Progenitor cell of endocrine pancreas (in vitro differentiated cells): ENCODE data around the gene SNRNP40. TPM values are rescaled to one million over a fixed set of nuclear protein-coding genes. Genes with fewer than 3 reads are reported as not detected.

Source experiments
- DNase-seq: peaks from one replicate; pipeline ENCODE4 v3.0.0; 2021; ENCODE audit warnings: low spot score; ENCODE audit not compliant: unreplicated experiment
- H3K27ac Mint-ChIP-seq: 2 replicates; pipeline ENCODE4 v1.8.0; 2021; ENCODE audit warnings: mild to moderate bottlenecking, moderate library complexity, mixed read lengths
- H3K27me3 Mint-ChIP-seq: 2 replicates; pipeline ENCODE4 v1.8.0; 2021; ENCODE audit warnings: mixed read lengths
- H3K36me3 Mint-ChIP-seq: 2 replicates; pipeline ENCODE4 v1.8.0; 2022; ENCODE audit warnings: mixed read lengths; ENCODE audit not compliant: insufficient read depth
- H3K4me1 Mint-ChIP-seq: 2 replicates; pipeline ENCODE4 v1.8.0; 2021; ENCODE audit warnings: low read depth, mixed read lengths
- H3K4me3 Mint-ChIP-seq: 2 replicates; pipeline ENCODE4 v1.8.0; 2021; ENCODE audit warnings: low read depth, mild to moderate bottlenecking, moderate library complexity, mixed read lengths
- H3K9me3 Mint-ChIP-seq: 2 replicates; pipeline ENCODE4 v1.8.0; 2021; ENCODE audit warnings: low read depth, mixed read lengths
- total RNA-seq: library from RNA; stranded (reverse); gene quantifications from 2 replicates; pipeline ENCODE4 v1.2.1, GENCODE V29; 2021
- TF ChIP-seq, protein P1 (sequence below): fragments of 200-600 bp; sonication (generic); IDR thresholded peaks from one replicate; pipeline ENCODE4 v1.5.0; 2021; ENCODE audit warnings: antibody characterized with exemption, mild to moderate bottlenecking; ENCODE audit not compliant: unreplicated experiment

SNRNP40 gene
- total RNA-seq, 1 donor from 2014 or later = 75.2 TPM

DNA sequence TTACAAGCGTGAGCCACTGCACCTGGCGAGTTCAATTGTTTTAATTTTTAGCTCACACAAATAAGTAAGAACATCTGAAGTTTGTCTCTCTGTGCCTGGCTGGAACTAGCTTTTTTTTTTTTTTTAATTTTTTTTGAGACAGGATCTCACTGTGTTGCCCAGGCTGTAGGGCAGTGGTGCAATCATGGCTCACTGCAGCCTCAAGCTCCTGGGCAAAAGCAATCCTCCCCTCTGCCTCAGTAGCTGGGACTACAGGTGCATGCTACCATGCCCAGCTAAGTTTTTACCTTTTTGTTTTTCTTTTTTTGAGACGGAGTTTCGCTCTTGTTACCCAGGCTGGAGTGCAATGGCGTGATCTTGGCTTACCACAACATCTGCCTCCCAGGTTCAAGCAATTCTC, 64.8 kb downstream of the SNRNP40 start:
- Mint-ChIP-seq H3K27me3 (peaks cover 7% of the 10 kb centered on the region), H3K36me3 (no peaks in the 10 kb centered on the region), H3K27ac (no peak overlapping the region), H3K9me3 (no peaks in the 10 kb centered on the region), H3K4me1 (no peaks in the 10 kb centered on the region), H3K4me3 (no peak overlapping the region)
- DNase-seq = no peak
- TF ChIP-seq, protein P1, sequence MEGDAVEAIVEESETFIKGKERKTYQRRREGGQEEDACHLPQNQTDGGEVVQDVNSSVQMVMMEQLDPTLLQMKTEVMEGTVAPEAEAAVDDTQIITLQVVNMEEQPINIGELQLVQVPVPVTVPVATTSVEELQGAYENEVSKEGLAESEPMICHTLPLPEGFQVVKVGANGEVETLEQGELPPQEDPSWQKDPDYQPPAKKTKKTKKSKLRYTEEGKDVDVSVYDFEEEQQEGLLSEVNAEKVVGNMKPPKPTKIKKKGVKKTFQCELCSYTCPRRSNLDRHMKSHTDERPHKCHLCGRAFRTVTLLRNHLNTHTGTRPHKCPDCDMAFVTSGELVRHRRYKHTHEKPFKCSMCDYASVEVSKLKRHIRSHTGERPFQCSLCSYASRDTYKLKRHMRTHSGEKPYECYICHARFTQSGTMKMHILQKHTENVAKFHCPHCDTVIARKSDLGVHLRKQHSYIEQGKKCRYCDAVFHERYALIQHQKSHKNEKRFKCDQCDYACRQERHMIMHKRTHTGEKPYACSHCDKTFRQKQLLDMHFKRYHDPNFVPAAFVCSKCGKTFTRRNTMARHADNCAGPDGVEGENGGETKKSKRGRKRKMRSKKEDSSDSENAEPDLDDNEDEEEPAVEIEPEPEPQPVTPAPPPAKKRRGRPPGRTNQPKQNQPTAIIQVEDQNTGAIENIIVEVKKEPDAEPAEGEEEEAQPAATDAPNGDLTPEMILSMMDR = no peak

DNA sequence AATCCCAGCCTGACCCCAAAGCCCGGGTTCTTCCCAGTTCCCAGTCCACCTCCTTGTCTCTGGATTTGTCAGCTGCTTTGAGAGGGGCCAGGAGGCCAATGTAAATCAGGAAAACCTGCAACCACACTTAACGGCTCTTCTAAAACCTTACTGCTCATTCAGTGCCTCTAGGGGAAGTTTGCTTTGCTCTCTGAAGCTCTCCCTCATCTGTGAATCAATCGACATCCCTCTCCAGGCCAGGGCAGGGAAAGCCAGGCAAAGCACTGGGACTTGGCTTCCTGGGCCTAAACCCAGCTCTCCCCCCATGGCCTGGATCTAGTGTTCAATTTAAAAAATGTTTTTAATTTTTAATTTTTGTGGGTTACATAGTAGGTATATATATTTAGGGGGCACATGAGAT, 66.2 kb downstream of the SNRNP40 start:
- H3K36me3 Mint-ChIP-seq = no peaks in the 10 kb centered on the region
- TF ChIP-seq, protein P1 = no peak
- DNase-seq = no peak
- no peaks in the 10 kb centered on the region for H3K4me1 Mint-ChIP-seq
- no peaks in the 10 kb centered on the region for H3K9me3 Mint-ChIP-seq
- H3K27ac Mint-ChIP-seq = no peak overlapping the region
- H3K27me3 Mint-ChIP-seq = no peaks in the 10 kb centered on the region
- no peak overlapping the region for H3K4me3 Mint-ChIP-seq

DNA sequence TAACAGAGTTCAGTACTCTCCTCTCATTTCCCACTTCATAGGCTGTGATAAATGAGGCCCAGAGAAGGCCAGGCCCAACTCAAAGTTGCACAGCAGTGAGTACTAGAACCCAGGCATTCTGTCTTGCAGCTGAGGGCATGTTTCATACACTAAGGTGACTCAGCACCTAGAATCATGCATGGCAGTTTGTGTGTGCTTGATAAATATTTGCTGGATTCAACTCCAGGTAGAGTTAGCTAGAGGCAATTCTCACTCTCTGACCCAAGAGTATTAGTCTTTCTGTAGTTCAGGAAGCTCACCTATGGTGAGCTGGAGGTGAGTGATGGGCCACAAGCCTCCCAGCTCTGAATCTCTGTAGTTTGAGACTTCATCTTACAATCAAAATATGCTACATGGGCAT, 67.6 kb downstream of the SNRNP40 start:
- no peaks in the 10 kb centered on the region for H3K36me3 Mint-ChIP-seq
- TF ChIP-seq, protein P1 = no peak

DNA sequence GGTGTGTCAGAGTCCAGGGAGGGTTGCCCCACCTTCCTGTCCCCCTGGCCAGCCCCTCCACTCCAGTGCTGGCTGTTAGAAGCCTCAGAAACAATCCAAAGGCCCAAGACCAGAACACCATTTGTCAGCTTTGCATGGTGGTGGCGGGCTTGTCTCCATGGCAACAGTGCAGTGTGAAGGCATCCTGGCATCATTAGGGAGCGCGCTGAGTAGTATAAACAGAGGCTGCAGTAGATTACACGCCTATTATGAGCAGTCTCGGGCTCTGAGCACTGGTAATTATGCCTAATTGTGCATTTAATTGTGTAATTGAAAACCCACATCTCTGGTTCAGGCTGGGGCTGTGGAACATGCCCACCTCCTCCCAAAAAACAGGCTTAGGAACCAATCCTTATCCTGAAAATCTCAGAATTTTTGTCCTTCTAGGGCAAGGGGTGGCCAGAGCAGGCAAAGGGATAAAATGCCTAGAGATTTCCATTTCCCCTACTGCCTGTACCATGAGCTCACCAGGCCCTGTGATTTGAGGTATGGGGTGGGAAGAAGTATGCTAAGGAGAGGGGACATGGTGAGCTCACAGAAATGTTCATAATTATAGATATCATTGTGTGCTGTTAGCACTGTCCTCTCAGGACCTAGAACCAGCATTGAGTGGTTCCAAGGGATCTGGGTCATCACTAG, 68.6 kb downstream of the SNRNP40 start:
- TF ChIP-seq, protein P1 = no peak
- H3K9me3 Mint-ChIP-seq = no peaks in the 10 kb centered on the region
- peaks cover 7% of the 10 kb centered on the region for H3K4me1 Mint-ChIP-seq
- H3K27me3 Mint-ChIP-seq = no peaks in the 10 kb centered on the region
- no peak overlapping the region for H3K4me3 Mint-ChIP-seq
- H3K36me3 Mint-ChIP-seq = no peaks in the 10 kb centered on the region
- no peak for DNase-seq
- no peak overlapping the region for H3K27ac Mint-ChIP-seq

More for the DNA sequence above, 67.6 kb downstream of the SNRNP40 start:
- H3K9me3 Mint-ChIP-seq = no peaks in the 10 kb centered on the region
- no peak overlapping the region for H3K4me3 Mint-ChIP-seq
- H3K27ac Mint-ChIP-seq = no peak overlapping the region
- no peak for DNase-seq
- no peaks in the 10 kb centered on the region for H3K27me3 Mint-ChIP-seq
- peaks cover 3% of the 10 kb centered on the region for H3K4me1 Mint-ChIP-seq

DNA sequence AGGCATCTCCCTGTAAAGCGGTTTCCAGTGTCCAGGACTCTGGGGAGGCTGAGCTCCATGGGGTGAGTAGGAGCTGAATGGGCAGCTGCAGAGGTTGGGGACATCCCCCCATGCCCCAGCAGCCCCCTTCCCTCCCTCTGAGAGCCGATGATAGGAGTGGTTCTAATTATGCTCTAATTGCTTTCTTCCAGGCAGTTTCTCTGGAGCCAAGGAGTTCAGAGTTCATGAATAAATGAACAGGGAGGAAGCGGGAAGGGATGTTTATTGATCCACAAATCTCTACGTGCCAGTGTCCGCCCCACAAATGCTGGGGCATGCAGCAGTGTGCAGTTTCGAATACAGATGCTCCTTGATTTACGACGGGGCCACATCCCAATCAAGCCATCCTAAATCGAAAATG, 72.5 kb downstream of the SNRNP40 start:
- Mint-ChIP-seq H3K27me3 (no peaks in the 10 kb centered on the region), H3K27ac (no peak overlapping the region), H3K4me1 (peaks cover 7% of the 10 kb centered on the region), H3K4me3 (no peak overlapping the region), H3K36me3 (no peaks in the 10 kb centered on the region), H3K9me3 (no peaks in the 10 kb centered on the region)
- TF ChIP-seq, protein P1 = no peak
- DNase-seq = no peak
